Iris pigment epithelial cell (primary cell): ENCODE data around the gene LYSET.
"Not testable (repeated sequence)": the region's sequence is repeated elsewhere in the genome, so short reads cannot be mapped to it uniquely, and the experiment has no call there.

Source experiments
- DNase-seq: peaks from one replicate; pipeline ENCODE4 v3.0.0-alpha.2; 2011; ENCODE audit warnings: low read depth

LYSET gene

DNA sequence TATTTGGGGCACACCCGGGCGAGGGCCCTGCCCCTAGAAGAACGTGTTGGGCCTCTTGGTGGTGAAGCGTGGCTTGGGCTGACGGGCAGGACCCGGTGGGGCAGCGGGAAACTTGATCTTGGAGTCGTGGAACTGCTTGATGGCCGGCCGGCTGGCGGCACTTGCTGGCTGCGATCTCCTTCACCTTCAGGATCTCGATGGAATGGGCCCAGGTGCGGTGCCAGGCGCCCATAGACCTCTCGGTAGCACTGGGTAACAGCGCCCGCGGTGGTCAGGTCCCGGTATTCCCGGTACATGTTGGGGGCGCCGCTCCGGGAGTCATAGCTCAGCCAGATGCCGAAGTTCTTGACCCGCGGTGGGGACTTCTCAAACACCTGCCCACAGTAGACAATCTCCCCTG, 38.4 kb downstream of the LYSET start:
- no peak for DNase-seq

DNA sequence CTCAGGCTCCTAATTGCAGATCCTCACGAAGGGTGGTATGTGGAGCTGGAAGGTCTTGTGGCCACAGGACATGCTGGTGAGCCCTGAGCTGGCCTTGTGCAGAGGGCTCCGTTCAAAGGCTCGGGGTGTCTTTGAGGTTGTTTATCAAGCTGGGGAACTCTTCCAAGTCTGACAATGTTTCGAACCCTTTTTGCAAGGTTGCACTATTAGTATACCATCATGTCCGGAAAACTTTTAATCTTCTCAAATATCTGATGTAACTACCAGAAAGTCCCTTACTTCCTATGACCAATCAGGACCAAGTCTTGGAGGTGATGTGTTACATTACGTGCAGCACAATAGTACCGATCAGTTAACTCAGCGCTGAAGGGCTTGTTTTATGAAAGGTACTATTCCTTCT, 43.4 kb downstream of the LYSET start:
- DNase-seq: no peak

DNA sequence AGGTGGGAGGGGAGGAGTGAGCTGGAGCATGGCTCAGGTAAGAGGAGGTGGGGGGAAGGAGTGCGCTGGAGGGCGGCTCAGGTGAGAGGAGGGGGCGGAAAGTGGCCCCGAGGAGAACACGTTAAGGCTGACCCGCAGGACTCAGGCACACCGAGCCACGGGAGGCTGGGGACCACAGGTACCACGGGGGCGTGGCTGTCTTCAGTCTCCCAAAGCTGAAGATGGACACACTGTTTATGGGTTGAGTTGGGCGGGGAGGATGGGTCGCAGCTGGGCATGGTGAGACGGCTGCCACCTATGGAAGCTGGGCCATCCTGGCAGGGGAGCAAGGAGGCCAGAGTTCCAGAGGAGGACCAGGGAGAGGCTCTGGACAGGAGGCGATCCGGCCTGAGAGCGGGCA, 45.4 kb downstream of the LYSET start:
- no peak for DNase-seq

DNA sequence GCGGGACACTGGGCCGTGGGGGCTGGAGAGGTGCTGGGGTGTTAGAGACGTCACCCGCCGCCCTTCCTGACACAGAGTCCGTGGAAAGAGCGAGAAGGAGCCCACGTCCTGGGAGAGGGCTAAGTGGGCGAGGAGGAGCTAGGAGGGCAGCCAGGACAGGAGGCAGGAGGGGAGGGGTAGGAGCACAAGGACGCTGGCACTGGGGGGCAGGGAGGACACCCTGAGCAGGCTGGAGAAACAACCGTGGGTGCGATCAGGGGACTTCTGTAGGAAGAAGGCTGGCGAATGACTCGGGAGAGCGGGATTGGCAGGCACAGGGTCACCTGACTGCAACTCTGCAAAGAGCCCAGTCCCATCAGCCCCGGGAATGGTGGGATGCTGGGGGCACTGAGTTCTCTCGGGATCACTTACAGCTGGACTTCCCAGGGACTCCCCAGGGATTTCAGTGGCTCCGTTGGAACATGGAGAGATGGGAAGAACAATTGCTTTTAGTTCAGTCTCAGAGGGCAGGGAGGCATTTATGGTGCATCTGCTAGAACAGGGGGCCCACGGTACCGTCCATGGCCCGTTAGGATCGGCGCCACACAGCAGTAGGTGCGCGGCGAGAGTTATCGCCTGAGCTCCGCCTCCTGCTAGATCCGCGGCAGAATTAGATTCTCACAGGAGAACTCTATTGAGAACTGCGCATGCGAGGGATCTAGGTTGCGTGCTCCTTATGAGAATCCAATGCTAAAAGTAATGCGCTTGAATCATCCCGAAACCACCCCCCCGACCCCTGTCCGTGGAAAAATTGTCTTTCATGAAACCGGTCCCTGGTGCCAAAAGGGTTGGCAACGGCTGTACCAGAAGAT, 46.2 kb downstream of the LYSET start:
- DNase-seq: peak; percentile 57

DNA sequence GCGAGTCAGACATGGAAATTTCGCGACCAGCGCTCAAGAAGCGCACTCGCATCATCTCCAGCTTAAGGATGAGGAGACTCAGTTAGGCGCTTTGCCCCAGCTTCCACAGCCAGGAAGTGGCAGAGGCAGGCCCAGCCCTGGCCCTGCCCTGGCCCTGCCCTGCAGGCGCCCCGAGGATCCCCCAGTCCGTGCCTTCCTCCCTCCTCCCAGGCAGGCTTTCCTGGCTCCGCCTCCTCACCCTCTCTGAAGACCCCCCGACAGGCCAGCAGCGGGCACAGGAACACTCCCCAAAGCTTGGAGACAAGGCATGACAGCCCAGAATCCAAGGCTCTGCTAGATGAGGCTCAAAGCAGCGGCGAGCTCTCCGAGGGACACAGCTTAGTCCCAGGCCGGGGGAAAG, 47.0 kb downstream of the LYSET start:
- no peak for DNase-seq

DNA sequence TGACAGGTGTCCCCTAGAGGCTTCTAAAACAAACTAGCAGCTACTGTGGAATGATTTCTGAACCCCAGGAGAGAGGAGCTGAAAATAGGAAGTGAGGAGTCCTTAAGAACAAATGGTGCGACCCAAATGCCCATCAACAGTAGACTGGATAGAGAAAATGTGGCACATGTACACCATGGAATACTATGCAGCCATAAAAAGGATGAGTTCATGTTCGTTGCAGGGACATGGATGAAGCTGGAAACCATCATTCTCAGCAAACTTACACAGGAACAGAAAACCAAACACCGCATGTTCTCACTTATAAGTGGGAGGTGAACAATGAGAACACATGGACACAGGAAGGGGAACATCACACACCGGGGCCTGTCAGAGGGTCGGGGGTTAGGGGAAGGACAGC, 48.0 kb downstream of the LYSET start:
- not testable (repeated sequence) for DNase-seq

DNA sequence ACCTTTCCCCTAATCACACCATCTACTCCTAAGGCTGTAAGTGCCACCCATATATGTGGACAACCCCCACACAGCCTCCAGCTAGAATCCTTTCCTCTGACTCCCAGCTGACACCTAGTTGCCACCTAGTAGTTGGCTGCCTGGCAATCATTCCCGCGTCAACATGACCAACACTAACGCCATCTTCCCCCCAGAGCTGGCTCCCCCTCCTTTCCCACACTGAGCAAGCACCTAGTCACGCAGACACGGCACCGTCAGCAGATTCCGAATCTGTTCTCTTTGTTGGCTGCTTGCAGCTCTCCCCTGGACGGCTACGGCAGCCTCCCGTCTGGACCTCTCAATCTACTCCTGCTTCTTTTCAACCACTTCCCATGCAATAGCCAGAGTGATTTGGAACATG, 49.7 kb downstream of the LYSET start:
- DNase-seq: peak; percentile 66
